HG03280 (cell line): ENCODE data around the gene TSPAN10.

Source experiments
- ATAC-seq: cut with Tn5 transposase; IDR thresholded peaks from one replicate; pipeline ENCODE4 v1.9.1; 2021; ENCODE audit warnings: mild to moderate bottlenecking, moderate library complexity; ENCODE audit not compliant: unreplicated experiment

The TSPAN10 gene

GRCh38 chr17:81631482-81631881, 5.5 kb upstream of the TSPAN10 start:
- ATAC-seq, result no peak

- no peak for ATAC-seq
These were observed 1.6 kb upstream of the TSPAN10 start for GRCh38 chr17:81635431-81635830.

GRCh38 chr17:81635973-81636504, 957 bp upstream of the TSPAN10 start:
- no peak for ATAC-seq

- no peak for ATAC-seq
These were observed 1.7 kb downstream of the TSPAN10 start for GRCh38 chr17:81638683-81639082.

- ATAC-seq, result no peak
These were observed 3.0 kb downstream of the TSPAN10 start for GRCh38 chr17:81640011-81640410.

- no peak for ATAC-seq
These were observed 5.0 kb downstream of the TSPAN10 start for GRCh38 chr17:81641825-81642489.

- ATAC-seq, result no peak
These were observed 7.5 kb downstream of the TSPAN10 start for GRCh38 chr17:81644496-81644895.

GRCh38 chr17:81644976-81645952, 8.3 kb downstream of the TSPAN10 start:
- no peak for ATAC-seq

- no peak for ATAC-seq
These were observed 10.0 kb downstream of the TSPAN10 start for GRCh38 chr17:81646869-81647600.

- ATAC-seq, result no peak
These were observed 10.6 kb downstream of the TSPAN10 start for GRCh38 chr17:81647640-81648012.

- ATAC-seq, result no peak
These were observed 11.2 kb downstream of the TSPAN10 start for GRCh38 chr17:81648013-81648706.

GRCh38 chr17:81648707-81649085, 11.7 kb downstream of the TSPAN10 start:
- ATAC-seq, result no peak

GRCh38 chr17:81650951-81651350, 14.0 kb downstream of the TSPAN10 start:
- no peak for ATAC-seq

GRCh38 chr17:81651692-81652091, 14.7 kb downstream of the TSPAN10 start:
- no peak for ATAC-seq

GRCh38 chr17:81652906-81653771, 16.1 kb downstream of the TSPAN10 start:
- no peak for ATAC-seq

GRCh38 chr17:81655378-81656117, 18.6 kb downstream of the TSPAN10 start:
- no peak for ATAC-seq

- no peak for ATAC-seq
These were observed 19.2 kb downstream of the TSPAN10 start, which contains the start of gene PDE6G for GRCh38 chr17:81656118-81656743. Gene PDE6G, minus strand, starts transcription at chr17:81656542. Its CDS starts 3,237 bp downstream, at chr17:81653305.

- ATAC-seq, result no peak
These were observed 19.8 kb downstream of the TSPAN10 start for GRCh38 chr17:81656835-81657234.
